NOMO-1 treated with dmso at 0.1 percent for 144 hours (cell line): ENCODE data around the gene COL19A1.
"Not testable (repeated sequence)": the region's sequence is repeated elsewhere in the genome, so short reads cannot be mapped to it uniquely, and the experiment has no call there.

Experiments
- DNase-seq: peaks from one replicate; lab custom pipeline; 2025; ENCODE audit not compliant: unreplicated experiment; lab: John Stamatoyannopoulos, UW

Gene COL19A1

DNA sequence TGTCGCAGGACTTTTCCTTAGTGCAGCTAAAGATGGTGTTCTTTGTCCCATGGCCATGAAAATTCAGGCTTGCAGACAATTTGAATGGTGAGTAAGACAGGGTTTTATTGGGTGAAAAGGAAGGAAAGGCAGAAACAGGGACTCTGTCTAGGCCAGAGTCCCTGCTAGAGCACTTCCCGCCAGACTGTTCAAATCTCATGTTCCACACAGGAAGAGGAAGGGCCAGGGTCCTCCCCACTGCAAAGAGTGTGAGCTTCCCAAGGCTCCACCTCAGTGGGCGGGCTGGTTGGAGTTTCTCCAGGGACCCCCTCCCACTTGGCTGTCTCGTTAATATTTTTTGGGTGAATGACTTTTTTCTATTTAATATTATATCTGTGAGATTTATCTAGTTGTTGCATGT is 29.0 kb downstream of the COL19A1 start:
- DNase-seq, result no peak

DNA sequence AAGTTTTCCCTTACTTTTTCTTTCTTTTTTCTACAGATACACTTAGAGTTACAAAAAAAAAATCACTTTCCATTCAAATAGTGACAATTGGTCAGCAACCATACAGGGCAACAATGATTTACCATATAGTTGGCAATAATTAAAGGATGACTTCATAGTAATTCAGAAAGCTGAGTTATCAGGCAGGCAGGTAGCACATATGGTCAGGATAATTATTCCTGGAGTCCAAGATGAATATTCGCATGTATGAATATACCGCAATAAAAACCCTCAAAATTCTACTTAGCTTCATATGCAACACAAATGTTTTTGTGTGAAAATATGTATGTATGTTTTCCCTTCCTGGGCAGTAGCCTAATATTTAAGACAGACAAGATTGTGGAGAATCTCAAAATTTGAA is 34.5 kb downstream of the COL19A1 start:
- DNase-seq, result no peak

GRCh38 chr6:69901361-69901760 is 35.0 kb downstream of the COL19A1 start:
- DNase-seq, result no peak

DNA sequence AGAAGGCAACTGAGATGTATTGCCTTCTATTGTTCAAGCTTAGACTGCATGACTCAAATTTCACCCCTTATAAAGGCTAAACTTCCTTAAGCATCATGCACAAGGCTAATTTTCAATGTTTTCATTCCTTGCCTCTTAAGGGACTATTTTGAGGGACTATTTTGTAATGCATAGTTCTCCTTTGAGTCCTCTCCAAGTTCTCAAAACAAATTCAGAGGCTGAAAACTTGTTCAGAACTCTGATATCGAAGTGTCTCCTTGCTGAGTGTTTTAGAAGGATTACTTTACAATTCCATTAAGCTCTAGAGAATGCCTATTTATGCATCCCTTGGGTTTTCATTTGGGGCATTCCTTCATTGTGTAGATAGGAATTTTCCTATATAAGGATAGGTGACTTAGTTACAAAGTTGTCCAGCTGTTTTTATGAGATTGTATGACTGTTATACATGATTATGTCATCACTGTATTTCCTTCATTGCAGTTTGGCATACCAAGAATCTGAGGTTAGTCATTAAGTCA is 41.7 kb downstream of the COL19A1 start:
- DNase-seq, result no peak

DNA sequence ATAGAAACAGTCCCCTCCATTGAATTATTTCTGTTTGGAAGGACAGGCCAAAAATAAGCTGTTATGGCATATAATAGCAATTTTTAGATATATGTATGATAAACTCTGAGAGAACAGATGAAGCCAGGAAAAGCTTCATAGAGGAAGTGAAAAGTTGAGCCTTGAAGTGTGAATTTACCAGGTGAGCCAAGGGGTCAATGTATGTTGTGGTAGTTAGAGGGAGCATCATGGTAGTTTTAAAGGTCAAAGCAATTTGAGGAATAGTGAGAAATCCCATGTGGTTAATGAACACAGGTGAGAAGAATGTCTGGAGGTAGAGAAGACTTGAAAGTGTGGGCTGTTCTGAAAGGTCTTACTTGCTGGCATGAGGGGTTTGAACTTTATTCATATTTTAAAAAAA is 47.0 kb downstream of the COL19A1 start:
- no peak for DNase-seq

- DNase-seq, result no peak
These were observed 47.7 kb downstream of the COL19A1 start for GRCh38 chr6:69914015-69914485.

GRCh38 chr6:69915346-69915745 is 49.0 kb downstream of the COL19A1 start:
- DNase-seq, result no peak

GRCh38 chr6:69917834-69918233 is 51.5 kb downstream of the COL19A1 start:
- no peak for DNase-seq

DNA sequence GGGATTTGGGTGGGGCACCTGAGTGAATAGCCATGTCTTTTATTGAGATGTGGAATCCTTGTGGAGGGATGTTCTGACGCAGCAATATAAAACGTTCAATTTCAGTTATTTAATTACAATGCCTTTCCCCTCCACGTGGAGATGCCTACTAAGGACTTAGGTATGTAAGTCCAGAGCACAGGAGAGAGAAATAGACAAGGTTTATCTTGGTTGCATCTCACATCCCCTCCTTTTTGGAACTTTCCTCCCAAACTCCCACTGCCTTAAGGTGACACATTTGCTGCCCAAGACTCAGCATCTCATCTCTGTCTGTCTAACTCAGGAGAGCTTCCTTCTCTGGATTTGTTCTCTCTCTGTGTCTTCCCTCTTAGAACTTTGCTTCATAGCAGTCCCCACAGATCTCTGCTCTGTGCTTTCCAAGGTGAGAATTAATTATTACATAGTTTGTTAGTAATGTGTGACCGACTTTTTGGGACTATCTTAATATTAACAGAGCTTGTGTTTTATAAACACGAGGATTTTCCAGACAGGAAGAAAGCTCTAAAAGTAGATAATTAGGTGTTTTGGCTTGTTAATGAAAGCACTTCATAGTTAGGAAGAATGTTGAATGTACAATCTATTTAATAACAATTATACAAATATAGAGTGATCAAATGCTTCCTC is 52.6 kb downstream of the COL19A1 start:
- DNase-seq, result no peak

- not testable (repeated sequence) for DNase-seq
These were observed 54.7 kb downstream of the COL19A1 start for GRCh38 chr6:69921066-69921465.

DNA sequence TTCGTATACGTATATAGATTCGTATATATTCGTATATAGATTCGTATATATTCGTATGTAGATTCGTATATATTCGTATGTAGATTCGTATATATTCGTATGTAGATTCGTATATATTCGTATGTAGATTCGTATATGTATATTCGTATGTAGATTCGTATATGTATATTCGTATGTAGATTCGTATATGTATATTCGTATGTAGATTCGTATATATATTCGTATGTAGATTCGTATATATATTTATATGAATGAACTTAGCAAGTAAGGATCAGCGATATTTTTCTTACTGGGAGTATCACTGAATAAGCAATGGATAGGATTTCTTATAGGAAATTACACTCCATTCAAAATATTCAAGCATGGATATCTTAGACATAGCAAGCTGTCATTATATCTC is 55.3 kb downstream of the COL19A1 start:
- DNase-seq, result not testable (repeated sequence)

GRCh38 chr6:69926745-69927144 is 60.4 kb downstream of the COL19A1 start:
- no peak for DNase-seq

DNA sequence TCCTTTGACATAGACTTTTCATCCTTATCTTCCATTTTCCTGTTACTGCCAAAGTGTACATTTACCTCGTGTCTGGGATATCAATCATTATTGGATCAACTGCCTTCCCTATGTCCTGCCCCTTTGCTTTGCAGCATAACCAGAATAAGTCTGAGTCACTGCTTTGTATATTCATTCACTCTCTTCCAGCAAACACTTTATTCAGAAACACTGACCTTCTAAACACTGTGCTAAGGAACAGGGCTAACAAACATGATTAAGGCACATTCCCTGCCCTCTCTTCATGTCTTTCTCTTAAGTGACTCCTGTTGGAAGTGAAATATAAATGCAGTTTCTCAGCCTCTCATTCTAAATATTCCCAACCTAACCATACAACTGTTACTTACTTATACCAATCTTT is 66.9 kb downstream of the COL19A1 start:
- DNase-seq, result no peak

DNA sequence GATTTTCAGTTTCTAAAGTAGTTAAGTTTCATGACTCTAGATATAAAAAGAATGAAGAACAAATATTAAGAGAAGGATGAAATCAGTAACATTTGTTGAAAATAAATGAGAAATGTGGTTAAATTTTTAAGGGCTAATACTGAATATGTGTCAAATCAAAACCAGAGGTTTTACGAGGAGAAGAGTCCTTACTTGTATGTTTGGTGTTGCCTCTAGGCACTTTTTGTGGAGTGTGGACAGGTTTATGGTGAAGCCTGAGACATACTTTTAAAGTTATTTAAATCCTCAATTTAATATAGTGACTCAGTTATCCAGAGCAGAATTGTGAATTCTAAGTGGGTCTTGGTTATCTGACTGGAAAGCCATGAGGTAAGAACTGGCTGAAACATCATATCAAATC is 68.7 kb downstream of the COL19A1 start:
- no peak for DNase-seq

DNA sequence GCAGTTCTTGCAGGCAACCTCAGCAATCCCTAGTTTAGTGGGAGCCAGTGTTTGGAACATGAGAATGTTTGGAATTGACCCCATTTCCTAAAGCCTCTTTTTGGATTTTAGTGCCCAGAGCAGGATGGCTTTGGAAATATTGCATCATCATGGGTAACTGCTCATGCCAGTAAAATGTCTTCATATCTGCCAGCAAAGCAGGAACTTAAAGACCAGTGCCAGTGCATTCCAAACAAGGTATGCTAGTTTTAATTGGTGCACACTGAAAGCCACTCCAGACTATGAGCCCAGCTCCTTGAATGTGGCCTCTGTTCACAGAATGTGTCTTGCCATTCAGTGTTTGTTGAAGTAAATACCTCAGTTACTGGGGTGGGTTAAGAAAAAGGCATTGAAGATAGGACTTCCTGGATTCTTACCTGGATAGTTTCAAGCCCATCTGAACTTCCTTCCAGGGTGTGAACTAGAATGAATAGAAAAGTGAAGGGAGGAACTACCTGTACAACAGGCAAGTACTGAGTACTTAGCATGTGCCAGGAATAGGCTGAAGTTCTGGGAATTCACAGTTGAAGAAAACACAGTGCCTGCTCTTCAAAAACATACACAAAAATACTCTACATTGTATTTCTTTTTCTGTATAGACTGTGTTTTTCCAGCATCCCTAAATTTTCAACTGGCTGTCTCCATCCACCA is 70.5 kb downstream of the COL19A1 start:
- no peak for DNase-seq

- no peak for DNase-seq
These were observed 71.2 kb downstream of the COL19A1 start for GRCh38 chr6:69937402-69938136.

- DNase-seq, result no peak
These were observed 76.1 kb downstream of the COL19A1 start for GRCh38 chr6:69942485-69942884.

- DNase-seq, result no peak
These were observed 78.8 kb downstream of the COL19A1 start for GRCh38 chr6:69945192-69945591.

- DNase-seq, result no peak
These were observed 82.2 kb downstream of the COL19A1 start for GRCh38 chr6:69948479-69949114.

- no peak for DNase-seq
These were observed 87.1 kb downstream of the COL19A1 start for GRCh38 chr6:69953491-69953890.

DNA sequence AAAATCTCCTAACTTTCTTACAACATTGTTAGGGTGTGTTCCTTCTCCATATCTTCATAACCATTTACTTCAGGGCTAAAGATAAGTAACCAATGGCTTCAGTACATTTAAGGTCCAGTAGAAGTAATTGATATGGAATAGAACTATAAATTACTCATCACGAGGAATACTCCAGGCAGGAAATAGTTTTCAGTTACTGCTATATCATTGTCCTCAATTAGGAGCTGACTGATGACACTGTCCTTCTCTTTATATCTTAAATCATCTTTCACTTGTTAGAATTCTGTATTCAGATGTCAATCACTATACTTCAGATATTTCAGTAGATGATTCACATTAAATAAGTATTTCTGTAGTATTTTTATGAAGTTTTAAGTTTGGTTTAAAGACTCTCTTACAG is 88.4 kb downstream of the COL19A1 start:
- no peak for DNase-seq
